Measurements from ENCODE around the gene MTCL3.
A peak's percentile ranks its signal among the peaks of the same experiment; 100 is the strongest.

Gene MTCL3

DNA sequence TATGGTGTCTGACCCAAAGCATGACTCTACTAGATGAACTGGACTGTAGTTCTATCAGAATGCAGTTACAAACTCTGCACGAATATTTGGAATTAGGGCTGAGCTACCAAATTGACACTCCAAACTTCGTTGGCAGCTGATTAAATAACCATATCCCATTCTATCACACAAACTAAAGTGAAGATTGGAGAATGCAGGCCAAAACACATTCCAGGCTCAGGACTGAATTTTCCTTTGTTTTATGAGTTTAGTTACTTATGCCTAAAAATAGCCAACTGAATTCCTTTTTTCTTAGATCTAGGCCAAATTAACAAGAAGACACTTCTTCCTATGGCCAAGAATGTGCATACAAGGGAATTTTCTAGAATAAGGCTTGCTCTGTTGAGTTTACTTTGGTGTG lies 50.2 kb downstream of the MTCL3 start:
- DNase-seq (ENCODE audit: low read depth in 2 of 2): no peak

DNA sequence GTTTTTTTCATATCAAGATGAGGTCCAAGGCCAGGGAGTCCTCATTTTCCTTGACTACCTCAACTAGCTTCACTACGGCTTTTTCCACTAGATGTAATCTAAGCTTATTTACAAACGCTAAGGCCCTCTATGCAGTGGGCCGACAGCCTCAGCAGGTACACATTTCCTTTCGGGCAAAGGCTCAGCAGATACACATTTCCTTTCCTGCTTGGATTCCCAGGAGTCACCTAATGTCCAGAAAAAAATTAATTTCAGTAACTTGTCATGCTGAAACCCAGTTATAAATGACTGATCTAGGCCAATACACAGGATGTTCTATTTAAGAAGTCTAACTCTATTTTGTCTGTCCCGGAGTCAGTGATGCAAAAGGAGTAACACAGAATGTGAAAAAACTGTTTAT lies 52.7 kb downstream of the MTCL3 start:
- DNase-seq (ENCODE audit: low read depth in 2 of 2): no peak

DNA sequence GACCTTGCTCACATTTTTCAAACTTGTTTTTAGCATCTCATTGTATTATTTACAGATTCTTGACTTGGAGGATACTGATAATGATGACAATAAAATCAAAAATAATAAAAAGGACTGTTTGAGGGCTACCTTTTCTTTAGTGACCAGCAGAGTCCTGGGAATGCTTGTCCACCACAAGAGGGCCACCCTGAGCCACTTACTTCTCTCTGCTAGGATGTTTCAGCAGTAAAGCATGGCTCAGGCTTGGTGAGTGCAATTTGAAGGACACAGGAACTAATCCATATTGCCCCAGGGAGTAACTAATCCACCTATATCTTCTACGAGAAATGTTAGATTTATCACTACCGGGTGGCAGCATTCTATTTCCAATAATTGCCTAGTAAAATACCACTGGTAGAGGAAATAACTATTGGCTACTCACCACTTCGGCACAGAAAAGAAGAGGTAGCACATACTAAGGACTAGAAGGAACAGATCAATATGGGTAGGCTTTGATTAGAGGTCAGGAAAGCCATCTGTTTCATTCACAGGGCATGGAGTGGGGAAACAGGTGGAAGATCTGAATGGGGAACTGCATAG lies 54.2 kb downstream of the MTCL3 start:
- peak; percentile 56 to 58 for DNase-seq (ENCODE audit: low read depth in 2 of 2)

DNA sequence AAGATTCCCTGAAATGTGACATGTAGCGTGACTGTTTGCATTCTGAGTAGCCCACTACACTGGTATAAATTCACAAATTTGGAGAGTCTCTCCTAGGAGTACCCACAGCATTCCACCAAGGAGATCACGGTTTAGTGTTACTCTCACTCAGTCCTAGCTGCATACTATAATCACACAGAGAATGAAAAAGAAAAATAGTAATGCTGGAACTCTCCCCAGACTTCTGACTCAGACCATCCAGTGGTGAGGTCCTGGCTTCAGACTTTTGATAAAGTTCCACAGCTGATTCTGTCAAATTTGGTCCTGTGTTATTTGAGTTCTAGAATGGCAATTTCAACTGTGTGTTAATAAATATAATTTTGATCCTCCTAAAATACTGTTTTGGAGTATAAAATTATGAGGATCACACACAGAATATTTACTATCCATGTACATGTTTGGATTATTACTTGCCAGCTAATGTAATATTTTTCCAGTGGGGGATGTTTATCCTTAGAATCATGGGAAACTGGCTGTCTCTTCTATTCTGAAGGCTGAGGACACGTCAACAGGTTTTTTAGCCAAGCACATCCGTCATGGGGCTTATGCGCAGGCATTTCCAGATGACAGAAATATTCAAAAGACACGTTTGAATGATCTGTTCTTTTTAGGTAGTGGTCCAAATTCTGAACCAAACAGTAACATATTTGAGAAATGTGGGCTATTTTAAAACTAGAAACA lies 54.8 kb downstream of the MTCL3 start:
- no peak for DNase-seq (ENCODE audit: low read depth in 2 of 2)

DNA sequence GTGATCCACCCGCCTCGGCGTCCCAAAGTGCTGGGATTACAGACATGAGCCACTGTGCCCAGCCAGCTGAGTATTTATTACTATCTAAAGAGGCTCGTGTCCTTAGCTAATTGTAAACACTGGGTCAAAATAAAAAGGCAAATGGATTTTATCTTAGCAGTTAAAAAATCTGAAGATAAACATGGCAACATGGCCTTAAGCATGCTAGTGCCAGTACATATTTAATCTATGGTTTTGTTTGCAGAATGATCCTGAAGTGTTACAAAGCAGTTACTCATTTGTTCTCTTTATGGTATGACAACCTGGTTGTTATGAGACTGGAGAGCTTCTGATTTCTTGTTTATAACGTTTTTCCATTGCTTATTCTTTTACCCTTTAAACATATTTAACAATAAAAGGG lies 56.1 kb downstream of the MTCL3 start:
- no peak for DNase-seq (ENCODE audit: low read depth in 2 of 2)

DNA sequence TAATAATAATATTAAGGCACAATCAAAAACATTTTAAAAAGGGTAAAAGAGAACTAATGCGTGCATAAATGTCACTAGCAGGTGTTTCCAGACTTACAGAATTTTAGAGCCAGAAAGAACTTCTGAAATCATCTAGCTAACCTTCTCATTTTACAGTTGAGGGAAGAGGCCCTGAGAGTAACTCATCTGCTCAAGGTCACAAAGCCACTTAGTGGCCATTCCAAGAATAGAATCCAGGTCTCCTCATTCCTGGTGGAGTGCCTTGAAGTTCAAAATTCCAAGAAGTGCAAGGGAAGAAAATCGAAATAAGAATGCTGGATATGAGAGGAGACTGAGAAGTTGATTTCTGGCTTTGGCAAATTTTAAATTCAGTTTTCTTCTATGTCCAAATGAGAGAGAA lies 56.8 kb downstream of the MTCL3 start:
- DNase-seq (ENCODE audit: low read depth in 2 of 2): no peak

DNA sequence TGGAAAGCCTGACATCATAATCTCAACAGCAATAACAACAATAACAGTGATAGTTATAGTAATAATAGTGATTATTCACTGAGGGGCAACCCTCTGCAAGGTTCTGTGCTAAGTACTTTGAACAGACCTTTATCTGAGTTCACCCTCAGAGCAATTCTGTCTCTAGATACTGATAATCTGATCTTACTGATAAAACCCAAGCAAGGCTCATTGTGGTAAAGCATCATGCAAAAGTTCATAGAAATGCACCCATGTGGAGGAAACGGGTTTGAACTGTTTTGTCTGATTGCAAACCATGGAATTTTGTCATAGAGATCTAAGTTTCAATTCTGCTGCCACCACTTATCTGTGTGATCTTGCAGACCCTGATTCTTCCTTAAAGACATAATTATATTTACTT lies 58.7 kb downstream of the MTCL3 start:
- DNase-seq (ENCODE audit: low read depth in 2 of 2): no peak

DNA sequence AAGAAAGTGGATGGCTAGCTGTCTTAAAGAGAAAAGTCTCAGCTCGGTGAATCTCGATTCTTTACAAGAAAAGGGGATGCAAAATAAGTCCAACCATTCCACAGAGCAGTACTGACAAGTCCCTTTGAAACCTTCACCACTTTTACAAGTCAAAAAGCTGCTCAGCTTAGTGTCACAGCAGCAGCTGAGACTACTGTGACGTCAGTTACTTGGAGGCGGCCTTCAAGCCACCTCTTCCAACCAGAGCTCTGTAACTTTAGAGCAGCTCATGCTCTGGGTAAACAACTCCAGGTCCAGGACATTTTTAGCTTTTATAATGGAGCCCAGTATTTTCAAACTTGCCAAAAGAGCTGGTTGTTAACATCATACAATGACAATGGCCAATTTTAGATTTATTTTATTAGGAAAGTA lies 59.9 kb downstream of the MTCL3 start, which contains the start of gene KIAA0408:
KIAA0408 (minus strand) TSS at position 159 of the 411 bp plus-strand sequence. CDS start 5,408 bp downstream, outside the sequence.
- DNase-seq (ENCODE audit: low read depth in 2 of 2): no peak

DNA sequence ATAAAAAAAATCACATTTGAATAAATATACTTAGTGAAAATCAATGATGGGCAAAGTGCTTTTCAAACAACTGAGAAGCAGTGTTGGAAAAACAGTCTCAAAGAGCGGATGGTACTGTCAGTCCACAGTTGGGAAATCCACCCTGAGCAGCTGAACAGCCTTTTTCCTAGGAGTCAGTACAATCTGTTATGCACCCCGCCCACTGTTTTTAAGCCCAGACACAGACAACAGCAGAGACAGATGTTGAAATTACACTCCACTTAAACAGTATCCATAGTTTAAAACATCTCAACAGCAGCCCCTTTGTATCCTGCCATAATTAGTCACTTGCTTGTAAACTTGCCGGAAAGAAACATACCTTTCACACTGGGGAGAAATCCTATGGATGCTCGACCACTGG lies 60.3 kb downstream of the MTCL3 start:
- no peak for DNase-seq (ENCODE audit: low read depth in 2 of 2)

DNA sequence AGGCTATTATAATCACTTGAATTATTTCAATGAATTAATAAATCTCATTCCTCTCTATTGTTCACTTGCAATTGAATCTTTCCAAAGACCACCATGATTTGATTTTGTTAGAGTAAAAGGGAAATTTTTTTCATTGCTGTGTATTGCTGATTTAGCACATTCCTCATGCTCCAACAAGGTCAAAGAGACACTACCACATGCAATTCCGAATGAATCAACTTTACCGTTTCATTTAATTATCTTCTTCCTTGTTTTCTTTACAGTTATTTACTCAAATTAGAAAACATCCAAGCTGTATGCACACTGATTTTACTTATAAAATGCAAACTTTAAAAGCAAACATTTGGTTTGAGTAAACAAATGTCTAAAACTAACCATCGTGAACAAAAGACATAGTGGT lies 60.9 kb downstream of the MTCL3 start:
- DNase-seq (ENCODE audit: low read depth in 2 of 2): no peak

DNA sequence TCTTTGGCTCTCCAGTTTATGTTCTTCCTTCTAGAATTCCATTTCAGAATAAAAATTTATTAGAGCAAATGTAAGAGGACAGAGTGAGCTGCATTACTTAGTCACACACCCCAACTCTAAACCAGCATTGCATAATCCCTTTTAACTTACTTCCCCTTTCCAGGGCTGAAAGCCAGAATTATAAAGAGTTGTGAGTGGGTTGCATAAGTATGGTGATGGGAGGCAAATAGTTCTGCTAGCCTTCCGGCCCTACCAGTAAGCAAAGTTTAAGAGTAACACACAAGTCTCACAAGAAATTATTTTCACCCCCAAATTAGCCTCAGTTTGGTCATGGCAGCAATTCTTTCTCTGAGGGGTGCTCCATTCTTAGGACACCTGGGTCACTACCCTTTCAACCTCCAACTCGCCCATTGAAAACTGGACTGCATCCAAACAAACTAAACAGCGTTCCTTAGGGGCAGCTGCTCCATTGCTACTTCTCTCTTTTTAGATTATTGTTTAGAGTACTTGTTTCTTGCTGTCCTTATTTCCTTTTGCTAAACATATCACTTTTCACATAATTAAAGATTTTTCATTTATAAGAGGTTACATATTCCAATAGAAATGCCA lies 61.6 kb downstream of the MTCL3 start:
- no peak for DNase-seq (ENCODE audit: low read depth in 2 of 2)

DNA sequence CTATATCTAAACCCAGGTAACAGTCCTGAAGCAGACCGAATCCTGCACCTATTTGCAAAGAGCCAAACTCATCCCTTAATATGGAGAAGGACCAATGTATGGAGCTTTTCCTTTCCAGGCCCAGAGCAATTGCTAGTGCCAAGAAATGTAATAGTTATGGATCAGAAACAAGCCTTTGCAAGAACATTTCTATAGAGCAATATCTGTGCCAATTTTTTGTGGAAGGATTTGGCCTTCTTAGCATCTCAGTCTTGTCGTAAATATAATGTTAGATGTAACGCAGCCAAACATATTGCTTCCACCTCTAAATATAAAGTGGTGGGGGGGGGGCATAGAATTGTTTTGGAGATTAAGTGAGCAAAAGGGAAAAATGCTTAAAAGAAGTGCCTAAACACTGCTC lies 62.7 kb downstream of the MTCL3 start:
- DNase-seq (ENCODE audit: low read depth in 2 of 2): no peak

DNA sequence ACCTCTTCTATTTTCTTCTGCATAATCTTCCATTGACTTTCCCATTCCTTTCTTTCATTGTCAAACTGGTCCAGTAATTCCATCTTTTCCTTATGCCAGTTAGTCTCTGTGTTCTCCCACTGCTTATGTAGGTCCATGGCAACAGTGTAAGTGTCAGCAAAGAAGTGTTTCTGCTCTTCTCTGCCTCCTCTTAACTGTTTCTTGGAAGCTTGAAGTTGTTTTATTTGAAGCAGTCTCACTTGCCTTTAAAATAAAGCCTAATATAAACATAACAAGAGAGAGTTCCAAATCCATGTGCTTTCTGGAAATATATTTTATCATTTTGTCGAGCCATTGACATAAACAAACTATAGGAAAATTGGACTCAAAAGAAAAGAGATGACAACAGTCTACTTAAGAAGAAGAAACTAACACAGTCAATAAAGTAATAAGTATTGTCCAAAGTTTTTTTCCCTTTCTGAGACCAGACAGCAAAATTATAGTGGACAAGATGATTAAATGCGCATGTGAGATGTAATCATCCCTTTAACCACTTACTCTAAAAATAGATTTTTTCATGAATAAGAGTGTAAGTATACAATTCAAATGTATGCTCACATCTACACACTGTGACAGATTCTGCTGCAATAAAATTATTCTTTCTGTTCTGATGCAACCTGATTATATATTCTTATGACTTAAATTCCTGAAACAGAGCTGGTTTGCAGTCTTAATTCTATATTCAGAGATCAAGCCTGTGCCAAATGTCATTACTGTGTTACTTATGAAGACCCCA lies 65.1 kb downstream of the MTCL3 start:
- DNase-seq (ENCODE audit: low read depth in 2 of 2): no peak

DNA sequence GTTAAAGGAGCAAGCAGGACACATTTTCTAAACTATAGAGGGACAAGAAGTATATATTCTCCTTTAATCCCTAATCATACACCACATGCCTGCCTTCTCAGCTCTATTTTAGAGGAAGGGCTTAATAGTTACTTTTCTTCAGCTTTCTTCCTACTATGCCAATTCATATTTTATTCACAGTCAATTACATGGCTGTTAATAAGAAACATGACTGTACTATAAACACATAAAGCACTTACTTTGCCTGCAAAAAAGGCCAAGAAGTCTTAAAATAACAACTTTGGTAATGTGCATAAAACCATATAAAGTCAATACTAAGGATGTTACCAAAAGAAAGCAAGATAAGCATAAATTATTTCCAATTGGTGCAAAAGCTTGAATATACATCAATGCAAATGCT lies 66.3 kb downstream of the MTCL3 start:
- no peak for DNase-seq (ENCODE audit: low read depth in 2 of 2)

DNA sequence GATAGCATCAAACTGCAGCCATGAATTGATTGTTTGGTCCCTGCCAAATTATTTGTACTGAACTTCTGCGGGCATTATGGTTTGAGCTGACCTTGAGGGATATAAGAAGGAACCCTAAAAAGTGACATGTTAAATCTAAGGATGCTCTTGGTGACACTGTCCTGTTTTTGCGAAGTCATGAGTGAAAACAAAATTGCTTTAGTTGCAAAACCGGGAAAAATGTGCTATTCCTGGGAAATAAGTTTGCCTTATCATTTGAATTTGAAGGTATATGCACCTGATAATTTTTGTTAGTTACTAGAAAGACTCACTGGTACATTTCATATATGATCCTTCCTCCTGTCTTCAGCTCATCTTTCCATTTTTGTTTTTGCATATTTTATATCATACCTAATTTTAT lies 67.7 kb downstream of the MTCL3 start:
- DNase-seq (ENCODE audit: low read depth in 2 of 2): no peak

DNA sequence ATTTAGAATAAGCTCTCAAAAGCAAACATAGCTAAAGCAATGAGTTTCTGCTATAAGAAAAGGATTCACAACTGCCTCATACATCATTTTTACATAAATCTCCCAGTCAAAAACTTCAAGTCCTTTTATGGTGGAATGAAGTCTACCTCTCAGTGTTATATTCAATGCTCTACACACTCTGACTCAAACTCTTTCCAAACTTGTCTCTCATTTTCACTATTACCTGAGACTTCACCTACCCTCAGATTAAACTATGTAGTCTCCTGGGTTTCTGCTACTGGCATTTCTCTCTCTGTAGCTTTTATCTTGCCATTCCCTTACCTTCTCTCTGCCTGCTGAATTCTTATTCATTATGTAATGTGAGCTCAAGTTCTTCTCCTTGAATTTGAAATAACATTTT lies 71.4 kb downstream of the MTCL3 start:
- DNase-seq (ENCODE audit: low read depth in 2 of 2): no peak

DNA sequence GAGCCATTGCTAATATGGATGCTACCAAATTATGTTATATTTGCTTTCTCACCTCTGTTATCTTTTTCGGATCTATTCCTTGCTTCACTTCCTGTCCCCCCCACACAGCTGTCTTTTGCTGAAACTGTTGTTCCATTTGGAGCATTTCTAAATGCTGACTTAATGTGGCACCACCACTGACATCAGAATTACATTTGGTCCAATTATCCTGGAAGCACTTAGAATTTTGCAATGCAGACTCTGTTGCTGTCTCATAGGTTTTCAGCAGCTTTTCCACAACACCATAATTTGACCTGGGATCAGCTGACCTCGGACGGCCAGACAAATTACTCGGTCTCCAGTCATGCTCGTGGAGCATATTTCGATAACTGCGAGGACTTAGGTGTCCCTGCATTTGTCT lies 72.8 kb downstream of the MTCL3 start:
- no peak for DNase-seq (ENCODE audit: low read depth in 2 of 2)

DNA sequence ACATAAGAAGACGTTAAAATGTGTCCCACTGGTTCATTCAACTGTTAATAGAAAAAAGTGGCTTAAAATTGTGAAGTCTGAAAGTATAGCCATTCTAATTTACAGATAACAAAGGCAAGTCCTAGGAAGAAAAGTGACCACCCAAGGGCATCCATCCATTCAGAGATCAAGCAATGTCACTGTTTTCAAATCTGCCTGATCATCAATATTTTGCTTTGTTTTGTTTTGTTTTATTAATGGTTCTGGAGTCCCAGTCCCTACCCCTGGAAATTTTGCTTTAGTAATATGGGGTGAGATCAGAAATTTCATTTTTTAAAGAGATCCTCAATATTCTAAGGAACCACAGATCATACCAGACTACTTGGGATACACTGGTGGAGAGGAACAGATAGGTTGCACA lies 77.3 kb downstream of the MTCL3 start:
- no peak for DNase-seq (ENCODE audit: low read depth in 2 of 2)

DNA sequence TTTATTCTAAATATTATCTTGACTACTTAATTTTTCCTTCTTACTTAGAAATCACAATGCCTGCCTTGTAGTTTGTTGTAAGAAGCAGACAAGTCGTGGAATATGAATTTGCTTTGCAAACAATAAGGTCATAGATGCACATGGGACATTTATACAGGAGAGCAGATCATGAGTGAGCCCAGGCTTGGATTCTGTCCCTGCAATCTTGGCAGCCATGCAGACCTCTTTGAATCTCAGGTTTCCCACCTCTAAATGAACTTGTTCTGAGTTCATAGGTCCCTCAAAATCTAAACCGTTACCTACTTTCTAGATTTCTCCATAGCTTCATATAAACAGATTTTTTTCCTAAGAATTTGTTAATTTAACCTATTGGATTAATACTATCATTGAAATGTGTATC lies 79.4 kb downstream of the MTCL3 start:
- no peak for DNase-seq (ENCODE audit: low read depth in 2 of 2)

DNA sequence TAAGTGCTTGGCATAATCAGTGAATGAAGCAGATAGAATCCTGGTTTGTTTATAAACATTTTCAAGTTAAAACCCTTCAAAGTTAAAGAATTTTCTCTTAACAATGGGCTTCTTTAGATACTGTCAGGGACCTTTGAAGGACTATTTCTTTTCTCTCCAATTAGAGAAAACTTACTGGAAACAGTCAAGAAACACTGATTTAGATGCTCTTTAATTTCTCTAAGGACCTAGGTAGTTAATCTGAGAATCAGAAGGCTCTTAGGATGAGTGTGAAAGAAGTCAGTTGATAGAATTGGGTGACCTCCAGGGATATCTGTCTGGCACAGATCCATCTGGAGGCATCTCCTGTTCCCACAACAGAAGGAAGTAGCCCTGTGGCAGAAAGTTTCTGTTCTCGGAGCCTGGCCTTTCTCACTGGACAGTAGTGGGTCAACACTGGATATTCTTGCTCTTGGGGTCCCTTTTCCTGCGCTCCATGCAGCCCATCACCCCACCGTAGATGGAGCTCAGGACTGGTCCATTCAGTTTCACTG lies 82.5 kb downstream of the MTCL3 start:
- DNase-seq (ENCODE audit: low read depth in 2 of 2): no peak

DNA sequence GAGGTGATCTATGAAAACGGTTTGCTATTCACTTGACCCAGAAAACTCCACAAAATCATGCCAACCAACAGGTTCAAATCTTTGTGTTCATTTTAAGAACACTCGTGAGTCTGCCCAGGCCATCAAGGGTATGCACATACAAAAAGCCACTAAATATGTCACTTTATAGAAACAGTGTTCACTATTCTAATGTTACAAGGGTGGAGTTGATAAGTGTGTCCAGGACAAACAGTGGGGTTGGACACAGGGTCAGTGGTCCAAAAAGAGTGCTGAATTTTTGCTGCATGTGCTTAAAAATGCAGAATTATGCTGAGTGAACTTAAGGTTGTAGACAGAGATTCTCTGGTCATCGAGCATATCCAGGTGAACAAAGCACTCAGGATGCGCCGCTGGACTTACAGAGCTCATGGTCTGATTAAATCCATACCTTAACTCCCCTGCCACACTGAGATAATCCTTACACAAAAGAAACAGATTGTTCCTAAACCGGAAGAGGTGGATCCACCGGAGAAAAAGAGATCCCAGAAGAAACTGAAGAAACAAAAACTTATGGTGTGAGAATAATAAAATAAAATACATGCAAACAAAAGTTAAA lies 83.4 kb downstream of the MTCL3 start:
- no peak for DNase-seq (ENCODE audit: low read depth in 2 of 2)

DNA sequence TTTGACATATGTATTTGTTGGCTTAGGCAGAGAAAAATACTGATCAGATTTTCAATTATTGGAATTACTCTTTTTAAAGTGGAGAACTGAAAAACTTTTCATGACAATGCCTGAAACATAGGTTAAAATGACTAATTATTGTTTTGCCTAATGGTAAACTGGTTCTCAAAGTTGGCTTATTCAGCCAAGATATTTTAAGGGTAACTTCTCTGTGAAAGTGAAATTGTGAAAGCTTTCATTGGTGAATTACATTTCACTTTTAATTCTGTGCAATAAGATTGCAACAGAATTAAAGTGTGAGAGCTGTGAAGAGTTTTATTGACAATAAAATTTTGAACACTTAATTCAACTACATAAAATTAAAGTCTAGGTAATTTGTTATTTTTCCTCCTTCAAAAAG lies 84.5 kb downstream of the MTCL3 start:
- no peak for DNase-seq (ENCODE audit: low read depth in 2 of 2)
